HG03064 (cell line): ENCODE measurements around the gene TMEM81.
A peak's percentile ranks its signal among the peaks of the same experiment; 100 is the strongest.

Experiments
- ATAC-seq: cut with Tn5 transposase; IDR thresholded peaks from one replicate; pipeline ENCODE4 v1.9.1; 2021; ENCODE audit warnings: low read depth; ENCODE audit not compliant: unreplicated experiment

The TMEM81 gene, protein sequence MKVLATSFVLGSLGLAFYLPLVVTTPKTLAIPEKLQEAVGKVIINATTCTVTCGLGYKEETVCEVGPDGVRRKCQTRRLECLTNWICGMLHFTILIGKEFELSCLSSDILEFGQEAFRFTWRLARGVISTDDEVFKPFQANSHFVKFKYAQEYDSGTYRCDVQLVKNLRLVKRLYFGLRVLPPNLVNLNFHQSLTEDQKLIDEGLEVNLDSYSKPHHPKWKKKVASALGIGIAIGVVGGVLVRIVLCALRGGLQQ

DNA sequence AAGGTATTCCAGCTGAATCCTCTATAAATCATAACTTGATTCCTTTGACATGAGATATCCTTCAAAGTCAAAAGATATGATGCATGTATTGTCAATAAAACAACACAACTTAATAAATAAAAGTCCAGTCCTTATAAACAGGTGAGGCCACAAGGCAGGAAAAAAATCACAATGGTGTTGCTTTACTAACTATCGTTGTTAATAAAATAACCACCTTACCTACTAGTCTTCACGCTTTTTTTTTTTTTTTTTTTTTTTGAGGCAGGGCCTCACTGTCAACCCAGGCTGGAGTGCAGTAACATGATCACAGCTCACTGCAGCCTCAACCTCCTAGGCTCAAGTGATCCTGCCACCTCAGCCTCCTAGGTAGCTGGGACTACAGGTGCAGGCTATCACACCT is at the start of gene TMEM81:
TSS of gene TMEM81 (minus strand) at position 101 of the 400 bp plus-strand sequence. CDS start 140 bp downstream, outside the sequence.
- ATAC-seq: no peak

DNA sequence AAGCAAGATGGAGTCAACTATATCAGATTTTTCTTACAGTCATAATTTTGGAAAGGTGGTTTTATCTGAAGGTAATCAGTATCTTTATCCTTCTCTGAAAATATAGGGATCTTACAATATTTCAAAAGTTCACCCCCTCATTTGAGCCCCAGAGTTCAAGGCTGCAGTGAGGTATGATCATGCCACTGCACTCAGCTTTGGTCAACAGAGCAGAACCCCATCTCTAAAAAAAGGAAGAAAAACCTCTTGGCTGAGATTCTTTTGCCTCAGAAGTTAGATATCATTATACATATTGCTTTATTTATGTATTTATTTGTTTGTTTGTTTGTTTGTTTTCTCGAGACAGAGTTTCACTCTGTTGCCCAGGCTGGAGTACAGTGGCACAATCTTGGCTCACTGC is 49.0 kb upstream of the TMEM81 start:
- ATAC-seq: no peak

DNA sequence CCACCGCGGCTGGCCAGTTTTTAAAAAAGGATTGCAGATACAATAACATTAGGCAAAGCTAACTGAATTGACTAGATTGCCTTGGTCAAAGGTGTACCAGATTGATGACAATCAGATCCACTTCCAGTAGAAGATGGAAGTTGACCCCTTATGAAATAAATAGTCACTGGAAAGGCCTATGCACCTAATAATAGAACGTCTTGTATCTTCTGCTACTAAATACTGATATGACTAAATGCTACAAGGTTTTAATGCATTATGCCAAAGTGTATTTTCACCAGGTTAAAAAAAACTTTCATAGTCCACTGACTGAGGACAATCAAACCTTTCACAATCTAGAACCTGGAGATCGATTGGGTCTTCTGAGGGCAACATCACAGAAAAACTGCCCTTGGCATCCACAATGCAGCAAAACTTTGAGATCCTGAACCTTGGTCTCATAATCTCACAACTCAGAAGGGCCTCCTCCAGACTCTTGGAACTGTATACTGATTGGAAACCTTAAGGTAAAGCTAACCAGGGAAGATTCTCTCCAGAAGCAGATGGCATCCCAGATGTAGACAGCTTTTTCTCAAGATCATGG is 45.3 kb upstream of the TMEM81 start:
- no peak for ATAC-seq

DNA sequence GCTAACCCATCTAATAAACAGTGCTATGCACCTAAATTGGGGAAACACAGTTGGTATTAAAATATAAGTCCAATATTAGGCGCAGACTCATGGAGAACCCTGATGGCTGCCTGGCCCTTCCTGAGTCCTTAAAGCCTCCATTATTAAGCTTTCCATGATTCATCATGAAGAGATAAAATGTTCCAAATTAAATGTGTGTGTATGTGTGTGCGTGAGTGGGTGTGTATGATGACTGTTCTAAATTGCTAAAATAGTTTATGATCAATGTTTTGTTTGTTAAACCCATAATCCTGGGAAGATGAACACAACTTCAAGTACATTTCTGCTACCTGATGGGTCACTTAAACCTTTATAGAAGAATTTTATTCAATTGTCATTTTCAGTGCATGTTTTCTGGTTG is 43.8 kb upstream of the TMEM81 start:
- no peak for ATAC-seq

DNA sequence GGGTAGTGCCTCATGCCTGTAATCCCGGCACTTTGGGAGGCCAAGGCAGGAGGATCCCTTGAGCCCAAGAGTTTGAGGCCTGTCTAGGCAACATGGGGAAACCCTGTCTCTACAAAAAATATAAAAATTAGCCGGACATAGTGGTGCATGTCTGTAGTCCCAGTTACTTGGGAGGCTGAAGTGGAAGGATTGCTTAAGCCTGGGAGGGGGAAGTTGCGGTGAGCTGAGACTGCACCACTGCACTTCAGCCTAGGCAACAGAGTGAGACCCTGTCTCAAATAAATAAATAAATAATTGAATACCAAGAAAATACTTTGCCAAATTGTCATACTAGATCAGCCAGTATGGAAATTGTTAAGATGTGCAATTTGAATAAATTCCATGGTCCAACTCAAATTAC is 43.4 kb upstream of the TMEM81 start:
- no peak for ATAC-seq

DNA sequence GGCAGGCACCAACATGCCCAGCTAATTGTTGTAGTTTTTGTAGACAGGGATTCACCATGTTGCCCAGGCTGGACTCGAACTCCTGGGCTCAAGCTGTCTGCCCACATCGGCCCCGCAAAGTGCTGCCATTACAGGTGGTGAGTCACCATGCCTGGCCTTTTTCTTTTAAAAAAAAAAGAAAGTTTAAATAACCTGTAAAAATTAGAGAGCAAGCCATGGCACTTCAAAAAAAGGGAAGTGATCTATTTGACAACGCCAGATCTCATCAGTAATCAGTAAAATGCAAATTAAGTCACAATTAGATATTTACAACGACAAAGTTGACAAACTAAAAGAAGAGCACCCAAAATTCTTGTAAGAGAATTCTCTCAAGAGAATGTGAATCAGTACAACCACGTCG is 40.5 kb upstream of the TMEM81 start:
- ATAC-seq: no peak

DNA sequence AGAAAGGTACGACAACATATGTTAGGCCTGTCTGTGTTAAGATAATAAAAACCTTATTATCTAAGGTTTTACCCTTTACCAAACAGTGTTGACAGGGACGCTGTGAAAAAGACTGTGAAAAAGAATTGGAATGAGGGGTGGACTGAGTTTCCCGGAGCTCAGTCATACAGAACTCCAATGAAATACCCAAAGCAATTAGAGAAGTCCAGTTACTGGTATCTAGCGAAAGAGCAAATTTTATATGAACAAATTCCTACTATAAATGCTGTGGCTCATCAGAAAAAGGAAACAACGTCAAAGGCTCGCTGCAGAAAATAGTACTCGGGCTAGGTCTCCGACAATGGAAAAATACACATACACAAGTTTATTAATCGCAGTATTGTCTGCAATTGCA is 38.2 kb upstream of the TMEM81 start:
- ATAC-seq: peak; percentile 6

DNA sequence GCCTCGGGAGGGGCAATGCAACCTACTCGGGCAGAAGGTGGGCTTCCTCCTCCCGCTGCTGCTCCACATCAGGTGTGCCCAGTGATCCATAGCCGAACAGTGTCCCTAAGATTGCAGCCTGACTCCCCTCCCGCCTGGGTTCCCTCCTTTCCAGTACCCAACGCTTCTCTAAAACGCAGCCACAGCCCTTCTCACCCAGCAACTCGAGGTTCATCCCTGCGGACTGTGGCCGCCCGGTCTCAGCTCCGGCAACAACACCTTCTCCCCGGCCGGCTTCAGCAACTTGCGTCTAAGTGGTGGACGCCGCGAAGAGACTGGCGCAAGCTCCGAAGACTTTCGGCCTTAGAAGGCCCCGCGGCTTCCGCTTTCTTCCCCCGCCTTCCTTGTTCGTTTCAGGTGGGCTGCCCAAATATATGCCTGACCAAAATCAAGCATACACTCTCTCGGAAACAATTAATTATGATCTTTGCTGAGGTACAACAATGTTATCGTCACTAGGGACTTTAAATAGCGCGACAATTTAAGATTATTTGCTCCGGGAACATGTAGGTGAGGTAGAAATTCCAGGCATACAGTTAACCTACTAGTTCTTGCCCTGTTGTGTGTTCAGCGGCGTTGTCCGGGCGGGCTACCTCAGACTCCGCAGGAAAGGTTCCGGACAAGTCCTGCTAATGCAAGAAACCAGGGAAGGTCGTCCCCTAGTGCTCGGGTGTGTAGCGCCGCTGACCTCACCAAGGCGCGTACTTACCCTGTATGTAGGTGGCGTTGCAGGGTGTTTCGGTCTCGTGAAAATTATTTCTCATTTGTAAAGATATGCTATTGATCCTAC is 37.6 kb upstream of the TMEM81 start, which contains the start of gene RBBP5:
TSS of gene RBBP5 (minus strand) at position 319 of the 829 bp plus-strand sequence. CDS start at position 214, 105 bp downstream.
- peak; percentile 97 for ATAC-seq

DNA sequence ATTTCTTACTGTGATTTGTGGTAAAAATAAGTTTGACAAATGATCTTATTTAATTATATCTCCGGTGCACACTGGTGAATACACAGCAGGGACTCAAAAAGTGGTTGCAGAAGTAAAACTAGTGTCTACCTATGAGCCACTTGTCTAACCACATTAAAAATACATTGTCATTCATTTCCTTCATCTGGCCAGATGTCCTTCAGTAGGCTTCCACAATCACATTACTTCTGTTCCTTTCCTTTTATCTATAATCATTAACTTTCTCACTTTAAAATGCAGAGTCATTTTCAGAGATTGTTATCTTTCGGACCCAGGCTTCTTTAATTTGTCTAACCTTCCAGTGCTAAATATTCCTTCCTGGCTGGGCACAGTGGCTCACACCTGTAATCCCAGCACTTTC is 34.5 kb upstream of the TMEM81 start:
- ATAC-seq: no peak

DNA sequence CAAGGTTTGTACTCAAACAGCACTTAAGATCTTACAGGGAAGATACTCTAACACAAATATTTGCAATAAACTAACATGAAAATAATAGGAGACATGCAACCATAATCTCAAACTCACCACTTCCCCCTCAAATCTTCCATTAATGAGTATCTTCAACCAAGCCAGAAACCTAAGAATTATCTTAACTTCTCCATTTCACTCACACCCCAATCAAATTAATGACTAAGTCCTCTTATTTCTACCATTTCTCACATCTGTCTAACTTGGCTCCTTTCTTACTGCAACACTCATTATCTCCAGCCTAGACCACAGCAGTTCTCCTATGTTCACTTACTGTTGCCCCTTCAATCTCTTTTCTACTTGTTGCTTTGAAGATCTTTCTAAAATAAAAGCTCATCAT is 27.1 kb upstream of the TMEM81 start:
- ATAC-seq: no peak

DNA sequence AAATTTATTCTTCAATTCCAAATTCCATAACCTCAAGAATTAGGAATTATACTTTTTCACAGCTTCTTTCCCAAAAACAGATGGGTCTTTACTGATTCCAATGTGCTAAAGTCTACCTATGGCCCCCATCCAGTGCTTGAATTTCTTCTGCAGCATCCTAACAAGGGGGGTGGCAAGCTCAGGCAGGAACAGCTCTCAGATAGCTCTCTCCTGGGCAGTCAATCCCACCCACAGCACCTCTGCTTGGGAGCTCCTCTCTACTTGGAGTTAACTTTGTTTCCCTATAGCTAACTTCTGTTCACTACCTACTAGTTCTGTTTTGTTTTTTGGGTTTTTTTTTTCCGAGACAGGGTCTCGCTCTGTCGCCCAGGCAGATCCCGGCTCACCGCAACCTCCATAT is 25.5 kb upstream of the TMEM81 start:
- no peak for ATAC-seq

DNA sequence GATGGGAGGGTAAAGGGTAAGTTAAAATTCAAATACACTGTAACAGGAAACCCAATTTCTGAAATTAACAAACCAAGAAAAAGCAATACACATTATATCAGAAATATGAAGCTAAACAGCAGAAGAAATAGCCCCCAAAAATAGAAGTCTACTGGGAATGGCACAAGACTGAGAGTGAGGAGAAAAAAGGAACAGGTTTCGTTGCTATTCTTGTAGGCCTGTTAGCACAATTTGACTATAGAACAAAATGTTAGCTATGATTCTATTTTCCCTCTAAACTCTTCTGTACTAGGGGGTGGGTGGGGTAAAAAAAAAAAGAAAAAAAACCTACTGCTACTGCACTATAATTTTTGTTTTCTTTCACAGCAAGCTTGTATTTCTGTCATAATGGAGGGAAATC is 25.0 kb upstream of the TMEM81 start:
- no peak for ATAC-seq

DNA sequence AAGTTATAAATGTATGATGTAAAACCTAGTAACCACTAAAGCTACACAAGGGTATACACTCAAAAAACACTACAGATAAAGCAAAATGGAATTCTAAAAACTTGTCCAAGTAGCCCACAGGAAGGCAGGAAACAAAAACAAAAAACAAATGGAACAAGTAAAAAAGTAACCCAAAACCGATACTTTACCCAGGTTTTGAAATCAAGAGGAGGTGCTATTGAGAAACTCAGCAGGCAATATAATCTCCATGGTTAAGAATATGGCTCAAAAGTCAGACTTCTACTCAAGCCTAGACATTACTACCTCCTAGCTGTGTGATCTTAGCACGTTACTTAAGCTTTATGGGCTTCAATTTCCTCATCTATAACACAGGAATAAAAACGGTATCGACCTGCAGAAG is 24.2 kb upstream of the TMEM81 start:
- ATAC-seq: no peak

DNA sequence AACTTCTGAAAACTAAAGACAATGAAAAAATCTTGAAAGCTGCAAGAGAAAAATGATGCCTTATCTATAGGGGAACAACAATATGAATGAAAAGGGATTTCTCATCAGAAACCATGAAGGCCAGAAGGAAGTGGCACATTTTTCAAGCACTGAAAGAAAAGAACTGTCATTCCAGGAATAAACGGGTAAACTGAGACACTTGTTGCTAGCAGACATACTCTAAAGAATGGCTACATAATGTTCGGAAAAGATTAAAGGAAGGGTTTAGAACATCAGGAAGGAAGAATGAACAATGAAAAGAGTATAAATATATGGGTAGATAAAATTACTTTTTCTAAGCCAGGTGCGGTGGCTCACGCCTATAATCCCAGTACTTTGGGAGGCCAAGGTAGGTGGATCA is 23.1 kb upstream of the TMEM81 start:
- ATAC-seq: no peak

DNA sequence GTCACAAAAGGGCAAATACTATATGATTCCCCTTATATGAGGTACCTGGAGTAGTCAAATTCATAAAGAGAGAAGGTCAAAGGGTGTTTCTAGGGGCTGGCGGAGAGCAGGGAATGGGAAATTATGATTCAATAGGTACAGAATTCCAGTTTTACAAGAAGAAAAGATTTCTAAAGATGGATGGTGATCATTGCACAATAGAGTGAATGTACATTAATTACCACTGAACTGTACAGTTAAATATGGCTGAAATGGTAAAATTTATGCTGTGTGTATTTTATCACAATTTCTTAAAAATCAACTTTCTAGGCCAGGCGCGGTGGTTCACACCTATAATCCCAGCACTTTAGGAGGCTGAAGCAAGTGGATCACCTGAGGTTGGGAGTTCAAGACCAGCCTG is 18.1 kb upstream of the TMEM81 start:
- ATAC-seq: no peak

DNA sequence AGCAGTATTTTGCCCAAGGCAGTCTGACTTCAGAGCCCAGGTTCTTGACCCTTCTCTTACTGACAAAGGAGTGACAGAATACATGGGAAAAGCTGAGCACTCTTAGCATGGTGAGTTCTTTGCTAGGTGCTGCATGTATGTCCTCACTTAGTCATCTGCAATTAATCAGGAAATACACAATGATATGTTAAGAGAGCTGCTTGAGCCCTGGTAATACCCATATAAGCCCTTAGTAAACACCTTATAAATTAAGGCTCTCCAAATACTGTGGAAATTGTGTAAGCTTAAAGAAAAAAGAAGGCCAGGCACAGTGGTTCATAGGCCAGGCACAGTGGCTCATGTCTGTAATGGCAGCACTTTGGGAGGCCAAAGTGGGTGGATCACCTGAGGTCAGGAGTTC is 14.0 kb upstream of the TMEM81 start:
- ATAC-seq: no peak

DNA sequence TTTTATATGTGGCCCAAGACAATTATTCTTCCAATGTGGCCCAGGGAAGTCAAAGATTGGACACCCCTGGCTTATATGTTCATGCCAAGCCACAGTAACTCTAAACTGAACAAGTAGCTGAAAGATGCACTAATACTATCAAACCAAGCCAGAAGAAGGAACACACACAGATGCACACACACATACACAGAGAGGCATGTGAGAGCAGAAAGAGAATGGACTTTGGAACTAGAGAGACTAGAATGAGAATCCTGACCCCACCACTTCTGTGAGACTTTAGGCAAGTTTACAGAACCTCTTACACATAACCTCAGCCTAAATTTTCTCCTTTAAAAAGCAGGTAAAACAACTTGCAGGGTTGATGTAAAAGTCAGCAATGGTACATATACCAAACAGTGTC is 11.2 kb upstream of the TMEM81 start:
- ATAC-seq: no peak

DNA sequence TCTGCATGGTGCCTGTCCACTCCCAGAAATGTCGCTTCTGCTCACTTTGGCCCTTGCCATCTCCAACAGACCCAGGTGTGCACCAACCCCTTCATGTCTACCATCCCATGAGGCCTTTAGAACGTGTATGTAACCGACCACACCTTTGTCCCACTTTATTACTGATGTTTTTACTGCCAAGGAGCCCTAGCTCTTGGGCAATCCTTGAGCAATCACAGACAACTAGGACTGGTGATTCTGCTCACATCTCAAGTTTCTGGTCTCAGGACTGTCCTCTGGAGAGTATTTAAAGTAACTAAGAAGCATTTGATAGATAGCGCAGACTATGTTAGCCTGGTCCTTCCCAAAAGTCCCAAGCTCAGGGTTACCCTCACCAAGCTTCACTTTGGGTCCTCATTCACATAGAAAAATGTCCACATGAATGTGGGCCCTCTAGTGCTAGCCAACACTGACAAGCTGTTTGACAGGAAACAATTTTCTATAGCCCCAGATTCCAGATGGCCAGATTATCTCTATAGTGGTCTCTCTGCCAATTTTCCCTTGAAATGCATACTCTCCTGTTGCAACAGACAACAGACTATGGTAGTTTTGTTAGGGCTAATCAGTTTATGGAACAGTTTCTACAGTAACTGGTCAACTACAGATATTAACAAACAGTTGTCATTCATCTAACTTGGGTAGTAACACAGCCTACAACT is 6.9 kb upstream of the TMEM81 start:
- no peak for ATAC-seq

DNA sequence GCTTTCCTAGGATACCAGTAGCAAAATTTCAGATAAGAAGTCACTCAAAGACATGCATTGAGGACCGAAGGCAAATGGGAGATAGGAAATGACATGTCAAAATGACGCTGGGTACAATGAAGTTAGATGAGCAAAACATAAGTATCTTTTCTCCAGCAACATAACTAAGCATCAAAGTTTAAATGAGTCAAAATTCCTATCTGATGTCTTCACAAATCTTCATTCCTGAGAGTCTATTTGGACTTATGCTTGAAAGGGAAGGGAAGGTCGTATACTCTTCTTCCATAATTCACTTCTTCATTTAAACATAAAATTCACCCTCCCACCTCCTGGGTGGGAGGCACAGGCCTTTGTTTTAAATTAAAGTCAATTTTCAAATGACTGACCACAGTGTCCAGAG is 4.1 kb upstream of the TMEM81 start:
- ATAC-seq: no peak

DNA sequence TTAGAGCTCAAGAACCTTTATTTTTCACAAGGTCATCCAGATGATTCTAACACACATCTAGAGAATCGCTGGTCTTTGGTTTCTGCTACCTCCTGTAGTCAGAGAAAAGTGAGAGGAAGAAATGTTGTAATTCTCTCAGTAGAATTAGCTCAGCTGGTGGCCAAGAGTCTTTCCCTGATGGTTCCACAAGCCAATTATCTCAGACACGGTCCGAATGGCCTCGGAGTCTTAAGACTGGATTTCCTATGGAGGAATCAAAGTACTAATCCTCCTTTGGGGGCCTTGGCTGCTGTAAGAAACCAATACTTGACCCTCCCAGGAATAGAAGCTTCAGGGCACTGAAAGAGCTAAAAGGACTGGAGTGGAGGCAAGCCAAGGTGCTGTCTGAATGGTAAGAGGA is 1.8 kb downstream of the TMEM81 start:
- ATAC-seq: no peak

DNA sequence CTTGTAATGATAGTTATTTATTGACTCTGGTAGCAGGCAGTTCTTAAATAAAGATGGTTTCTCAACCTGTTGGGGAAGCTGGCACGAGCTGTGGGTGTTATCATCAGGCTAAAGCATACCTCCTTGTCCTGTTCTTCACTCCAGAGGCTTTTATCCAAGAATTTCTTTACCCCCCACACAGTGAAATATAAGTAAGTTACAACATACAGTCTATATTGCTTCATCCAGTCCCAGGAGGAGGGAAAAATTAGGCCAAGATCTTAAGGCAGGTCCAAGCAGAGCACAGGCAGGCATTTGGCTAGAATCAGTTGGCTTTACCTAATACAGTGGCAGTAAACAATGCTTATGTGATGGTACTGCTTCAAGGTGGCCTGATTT is 6.3 kb downstream of the TMEM81 start:
- no peak for ATAC-seq
